Measurements from ENCODE around the gene NCOA3. TPM values are rescaled to one million over a fixed set of nuclear protein-coding genes. Genes with fewer than 3 reads are reported as not detected.

NCOA3 gene
- total and polyA plus RNA-seq, 2 donors (not counting 1 experiment from before 2014, with no cell fraction given) = 22.3 to 23.1 TPM

DNA sequence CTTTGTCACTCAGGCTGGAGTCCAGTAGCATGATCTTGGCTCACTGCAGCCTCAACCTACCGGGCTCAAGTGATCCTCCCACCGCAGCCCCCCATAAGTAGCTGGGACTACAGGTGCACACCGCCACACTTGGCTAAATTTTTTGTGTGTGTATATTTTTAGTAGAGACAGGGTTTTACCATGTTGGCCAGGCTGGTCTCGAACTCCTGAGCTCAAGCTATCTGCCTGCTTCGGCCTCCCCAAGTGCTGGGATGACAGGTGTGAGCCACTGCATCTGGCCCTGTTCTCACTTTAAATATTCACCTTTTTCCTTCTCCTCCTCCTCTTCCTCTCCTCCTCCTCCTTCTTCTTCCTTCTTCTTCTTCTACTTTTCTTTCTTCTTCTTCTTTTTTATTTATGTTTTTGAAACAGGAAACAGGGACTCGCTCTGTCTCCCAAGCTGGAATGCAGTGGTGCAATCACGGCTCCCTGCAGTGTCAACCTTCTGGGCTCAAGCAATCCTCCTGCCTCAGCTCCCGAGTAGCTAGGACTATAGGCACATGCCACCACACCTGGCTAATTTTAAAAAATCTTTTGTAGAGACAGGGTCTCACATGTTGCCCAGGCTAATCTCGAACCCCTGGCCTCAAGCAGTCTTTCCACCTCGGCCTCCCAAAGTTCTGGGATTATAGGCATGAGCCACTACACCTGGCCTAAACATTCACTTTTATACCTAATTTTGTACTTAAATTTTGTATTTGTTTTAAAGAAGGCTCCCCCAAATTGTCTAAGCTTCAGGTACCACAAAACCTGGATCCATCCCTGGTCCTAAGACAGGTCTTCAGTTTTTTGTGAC lies 47.2 kb upstream of the NCOA3 start:
- Histone ChIP-seq H3K79me2 (ENCODE audit: control insufficient read depth, insufficient read depth, low read length) (no peaks in the 10 kb centered on the region), H3K36me3 (ENCODE audit: control insufficient read depth, insufficient read depth, low read length) (no peaks in the 10 kb centered on the region), H3K27me3 (ENCODE audit: control insufficient read depth, insufficient read depth, low read length) (no peaks in the 10 kb centered on the region), H3K4me1 (ENCODE audit: control insufficient read depth, extremely low read depth, insufficient read depth, low read length) (no peaks in the 10 kb centered on the region), H3K4me3 (replicated peaks in 1 of 4; ENCODE audit: control extremely low read depth in 1 of 4, insufficient read depth in 1 of 4, low read depth in 3 of 4, low read length in 4 of 4) (no peak overlapping the region), H3K9ac (ENCODE audit: insufficient read depth, low read length) (no peak overlapping the region), H4K20me1 (ENCODE audit: control insufficient read depth, extremely low read depth, insufficient read depth, low read length) (no peaks in the 10 kb centered on the region), H3K9me3 (ENCODE audit: control insufficient read depth, insufficient read depth, low read depth, low read length) (no peaks in the 10 kb centered on the region), H2AFZ (ENCODE audit: low read length) (no peak overlapping the region), H3K27ac (ENCODE audit: insufficient read depth, low read length) (no peak overlapping the region), H3K4me2 (ENCODE audit: extremely low read depth, insufficient read depth, low read length) (no peak overlapping the region)
- TF ChIP-seq EZH2 (IDR thresholded peaks at IDR 0.05; ENCODE audit: low read length, missing control alignments) = no peak
- TF ChIP-seq, protein P1, sequence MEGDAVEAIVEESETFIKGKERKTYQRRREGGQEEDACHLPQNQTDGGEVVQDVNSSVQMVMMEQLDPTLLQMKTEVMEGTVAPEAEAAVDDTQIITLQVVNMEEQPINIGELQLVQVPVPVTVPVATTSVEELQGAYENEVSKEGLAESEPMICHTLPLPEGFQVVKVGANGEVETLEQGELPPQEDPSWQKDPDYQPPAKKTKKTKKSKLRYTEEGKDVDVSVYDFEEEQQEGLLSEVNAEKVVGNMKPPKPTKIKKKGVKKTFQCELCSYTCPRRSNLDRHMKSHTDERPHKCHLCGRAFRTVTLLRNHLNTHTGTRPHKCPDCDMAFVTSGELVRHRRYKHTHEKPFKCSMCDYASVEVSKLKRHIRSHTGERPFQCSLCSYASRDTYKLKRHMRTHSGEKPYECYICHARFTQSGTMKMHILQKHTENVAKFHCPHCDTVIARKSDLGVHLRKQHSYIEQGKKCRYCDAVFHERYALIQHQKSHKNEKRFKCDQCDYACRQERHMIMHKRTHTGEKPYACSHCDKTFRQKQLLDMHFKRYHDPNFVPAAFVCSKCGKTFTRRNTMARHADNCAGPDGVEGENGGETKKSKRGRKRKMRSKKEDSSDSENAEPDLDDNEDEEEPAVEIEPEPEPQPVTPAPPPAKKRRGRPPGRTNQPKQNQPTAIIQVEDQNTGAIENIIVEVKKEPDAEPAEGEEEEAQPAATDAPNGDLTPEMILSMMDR (conservative IDR thresholded peaks at IDR 0.05 in 1 of 2, IDR thresholded peaks at IDR 0.05 in 1 of 2; ENCODE audit: low read depth in 1 of 2, low read length in 2 of 2) = no peak
- no peak for DNase-seq (ENCODE audit: low read depth in 2 of 2)

GRCh38 chr20:47455133-47456040 lies 46.3 kb upstream of the NCOA3 start:
- Histone ChIP-seq H3K79me2 (ENCODE audit: control insufficient read depth, insufficient read depth, low read length) (no peaks in the 10 kb centered on the region), H3K27ac (ENCODE audit: insufficient read depth, low read length) (no peak overlapping the region), H3K4me3 (replicated peaks in 1 of 4; ENCODE audit: control extremely low read depth in 1 of 4, insufficient read depth in 1 of 4, low read depth in 3 of 4, low read length in 4 of 4) (no peak overlapping the region), H3K4me1 (ENCODE audit: control insufficient read depth, extremely low read depth, insufficient read depth, low read length) (no peaks in the 10 kb centered on the region), H3K9ac (ENCODE audit: insufficient read depth, low read length) (no peak overlapping the region), H2AFZ (ENCODE audit: low read length) (no peak overlapping the region), H3K27me3 (ENCODE audit: control insufficient read depth, insufficient read depth, low read length) (no peaks in the 10 kb centered on the region), H4K20me1 (ENCODE audit: control insufficient read depth, extremely low read depth, insufficient read depth, low read length) (no peaks in the 10 kb centered on the region), H3K9me3 (ENCODE audit: control insufficient read depth, insufficient read depth, low read depth, low read length) (no peaks in the 10 kb centered on the region), H3K36me3 (ENCODE audit: control insufficient read depth, insufficient read depth, low read length) (no peaks in the 10 kb centered on the region), H3K4me2 (ENCODE audit: extremely low read depth, insufficient read depth, low read length) (no peak overlapping the region)
- TF ChIP-seq, protein P1 (conservative IDR thresholded peaks at IDR 0.05 in 1 of 2, IDR thresholded peaks at IDR 0.05 in 1 of 2; ENCODE audit: low read depth in 1 of 2, low read length in 2 of 2) = no peak
- no peak for TF ChIP-seq EZH2 (IDR thresholded peaks at IDR 0.05; ENCODE audit: low read length, missing control alignments)
- peak in 1 of 2 donors; percentile 24 for DNase-seq (ENCODE audit: low read depth in 2 of 2)

GRCh38 chr20:47456041-47456537 lies 45.6 kb upstream of the NCOA3 start:
- H3K27ac ChIP-seq (ENCODE audit: insufficient read depth, low read length) = no peak overlapping the region
- H3K4me3 ChIP-seq (replicated peaks in 1 of 4; ENCODE audit: control extremely low read depth in 1 of 4, insufficient read depth in 1 of 4, low read depth in 3 of 4, low read length in 4 of 4) = no peak overlapping the region
- no peaks in the 10 kb centered on the region for H4K20me1 ChIP-seq (ENCODE audit: control insufficient read depth, extremely low read depth, insufficient read depth, low read length)
- no peak for DNase-seq (ENCODE audit: low read depth in 2 of 2)
- H3K79me2 ChIP-seq (ENCODE audit: control insufficient read depth, insufficient read depth, low read length) = no peaks in the 10 kb centered on the region
- no peaks in the 10 kb centered on the region for H3K27me3 ChIP-seq (ENCODE audit: control insufficient read depth, insufficient read depth, low read length)
- no peak overlapping the region for H3K9ac ChIP-seq (ENCODE audit: insufficient read depth, low read length)
- no peak overlapping the region for H2AFZ ChIP-seq (ENCODE audit: low read length)
- no peaks in the 10 kb centered on the region for H3K36me3 ChIP-seq (ENCODE audit: control insufficient read depth, insufficient read depth, low read length)
- no peaks in the 10 kb centered on the region for H3K4me1 ChIP-seq (ENCODE audit: control insufficient read depth, extremely low read depth, insufficient read depth, low read length)
- TF ChIP-seq EZH2 (IDR thresholded peaks at IDR 0.05; ENCODE audit: low read length, missing control alignments) = no peak
- TF ChIP-seq, protein P1 (conservative IDR thresholded peaks at IDR 0.05 in 1 of 2, IDR thresholded peaks at IDR 0.05 in 1 of 2; ENCODE audit: low read depth in 1 of 2, low read length in 2 of 2) = no peak
- no peak overlapping the region for H3K4me2 ChIP-seq (ENCODE audit: extremely low read depth, insufficient read depth, low read length)
- no peaks in the 10 kb centered on the region for H3K9me3 ChIP-seq (ENCODE audit: control insufficient read depth, insufficient read depth, low read depth, low read length)
